Measurements from ENCODE around the gene CHRD.
"Not testable (repeated sequence)": the region's sequence is repeated elsewhere in the genome, so short reads cannot be mapped to it uniquely, and the experiment has no call there.

Gene CHRD

DNA sequence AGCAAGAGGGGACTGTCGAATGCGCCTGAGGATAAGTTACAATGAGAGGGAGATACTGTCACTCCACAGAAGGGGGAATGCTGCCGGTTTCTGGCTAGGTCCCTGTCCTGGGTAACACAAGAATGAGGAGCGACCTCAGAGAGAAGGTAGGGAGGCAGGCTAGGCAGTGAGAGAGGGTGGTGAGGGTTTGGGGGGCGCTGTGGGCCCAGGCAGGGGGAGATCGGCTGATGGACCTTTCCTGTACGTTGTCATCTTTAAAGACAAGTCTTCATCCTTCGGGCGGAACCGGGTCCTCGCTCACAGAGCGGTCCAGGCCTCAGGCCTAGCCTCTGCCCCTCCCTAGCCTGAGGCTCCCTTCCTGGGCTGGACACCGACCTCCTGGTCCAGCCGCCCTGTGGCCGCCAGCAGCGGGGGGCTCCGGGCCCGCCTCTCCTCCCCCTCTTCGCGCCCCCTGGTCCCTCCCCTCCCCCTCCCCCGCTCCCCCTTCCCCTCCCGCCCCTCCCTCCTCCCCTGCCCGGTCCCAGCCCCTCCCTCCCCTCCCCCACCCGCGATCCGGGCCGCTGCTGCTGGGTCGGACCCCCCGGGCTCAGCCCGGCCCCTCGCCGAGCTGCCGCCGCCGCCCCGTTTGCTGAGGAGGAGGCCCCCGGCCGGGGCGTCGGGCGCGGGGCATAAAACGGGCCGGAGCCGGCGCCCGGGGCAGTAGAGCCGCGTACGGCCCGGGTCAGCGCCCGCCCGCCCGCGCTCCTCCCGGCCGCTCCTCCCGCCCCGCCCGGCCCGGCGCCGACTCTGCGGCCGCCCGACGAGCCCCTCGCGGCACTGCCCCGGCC, at the start of gene CHRD:
CHRD (plus strand) TSS at position 697 of the 827 bp plus-strand sequence. CDS start 265 bp downstream, outside the sequence.
- no peak for DNase-seq

DNA sequence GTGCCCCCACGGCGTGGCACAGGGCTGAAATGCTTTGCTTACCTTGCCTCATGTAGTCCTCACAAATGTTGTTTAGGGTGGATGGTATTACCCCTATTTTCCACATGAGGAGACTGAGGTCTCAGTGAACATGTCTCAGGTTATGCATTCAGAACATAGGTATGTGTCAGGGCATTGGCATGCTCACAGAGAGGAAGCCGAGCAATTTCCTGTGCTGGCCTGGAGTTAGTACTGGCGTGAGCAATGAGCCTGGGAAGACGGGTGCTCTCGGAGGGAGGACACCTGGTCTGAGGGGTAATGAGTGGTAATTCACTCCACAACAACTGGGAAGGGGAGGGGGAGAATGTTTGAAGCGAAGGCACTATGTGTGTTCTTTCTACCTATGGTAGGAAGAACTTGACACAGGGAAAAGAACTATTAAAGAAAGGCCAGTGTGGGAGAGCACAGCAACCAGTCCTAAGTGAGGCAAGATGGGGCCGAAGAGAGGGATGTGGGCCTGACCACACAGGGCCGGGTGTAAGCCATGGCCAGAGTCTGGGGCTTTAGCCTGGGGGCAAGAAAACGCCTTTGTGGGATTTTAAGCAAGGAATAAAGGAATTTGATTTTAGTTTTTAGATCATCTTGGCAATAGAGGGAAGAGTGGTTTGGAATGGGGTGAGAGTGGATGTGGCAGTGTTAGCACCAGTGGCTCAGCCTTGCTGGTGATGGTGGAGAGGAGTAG, 47.3 kb upstream of the CHRD start:
- DNase-seq = no peak

DNA sequence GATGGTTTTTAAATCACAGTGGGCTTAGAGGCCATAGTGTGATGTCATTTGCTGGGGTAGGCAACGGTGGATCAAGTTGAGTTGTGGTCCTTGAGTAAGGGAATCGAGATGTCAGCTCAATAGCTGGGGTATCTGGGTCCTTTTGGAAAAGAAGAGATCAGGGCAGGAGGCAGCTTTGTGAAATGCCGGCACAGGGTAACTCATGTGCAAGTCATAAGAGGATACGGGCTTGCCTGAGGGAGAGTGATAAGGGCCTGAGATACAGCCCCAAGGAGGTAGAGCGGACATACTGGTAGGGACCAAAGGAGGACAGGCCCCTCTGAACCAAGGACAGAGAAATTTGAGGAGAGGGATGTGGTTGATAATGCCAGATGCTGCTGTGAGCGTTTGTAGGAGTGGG, 46.7 kb upstream of the CHRD start:
- DNase-seq = no peak

DNA sequence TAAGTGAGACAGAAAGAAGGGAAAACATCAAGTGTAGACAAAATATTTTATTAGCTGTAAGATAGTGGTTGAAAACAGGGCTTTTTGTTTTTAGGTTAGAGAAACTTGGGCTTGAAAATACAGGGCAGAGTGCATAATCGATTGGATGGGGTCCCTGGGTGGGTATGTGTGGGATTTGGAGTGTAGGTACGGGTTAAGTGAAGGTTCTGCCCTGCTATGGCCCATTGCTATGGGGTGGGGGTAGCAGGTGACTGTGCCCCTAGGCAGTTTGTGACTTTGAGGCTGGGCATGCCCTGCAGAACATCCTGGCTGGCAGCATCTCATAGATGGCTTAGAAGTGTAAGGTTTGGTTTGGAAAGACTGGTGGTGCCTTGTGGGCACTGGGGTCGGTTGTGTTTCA, 46.2 kb upstream of the CHRD start:
- DNase-seq = no peak

DNA sequence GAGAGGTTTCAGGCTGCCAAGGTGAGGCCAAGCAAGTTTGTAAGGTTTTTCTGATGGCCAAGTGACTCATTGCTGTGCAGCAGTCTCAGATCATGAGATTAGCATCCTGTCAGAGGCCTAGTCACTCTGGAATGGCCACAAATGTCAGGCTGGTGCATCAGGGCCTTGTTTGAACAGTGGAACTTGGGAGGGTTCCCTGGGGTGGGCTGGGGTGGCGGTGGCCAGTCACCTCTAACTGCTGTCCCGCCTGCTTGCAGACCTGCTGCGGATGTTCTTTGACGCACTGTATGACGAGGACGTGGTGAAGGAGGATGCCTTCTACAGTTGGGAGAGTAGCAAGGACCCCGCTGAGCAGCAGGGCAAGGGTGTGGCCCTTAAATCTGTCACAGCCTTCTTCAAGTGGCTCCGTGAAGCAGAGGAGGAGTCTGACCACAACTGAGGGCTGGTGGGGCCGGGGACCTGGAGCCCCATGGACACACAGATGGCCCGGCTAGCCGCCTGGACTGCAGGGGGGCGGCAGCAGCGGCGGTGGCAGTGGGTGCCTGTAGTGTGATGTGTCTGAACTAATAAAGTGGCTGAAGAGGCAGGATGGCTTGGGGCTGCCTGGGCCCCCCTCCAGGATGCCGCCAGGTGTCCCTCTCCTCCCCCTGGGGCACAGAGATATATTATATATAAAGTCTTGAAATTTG, 45.2 kb upstream of the CHRD start:
- DNase-seq = peak; percentile 52

DNA sequence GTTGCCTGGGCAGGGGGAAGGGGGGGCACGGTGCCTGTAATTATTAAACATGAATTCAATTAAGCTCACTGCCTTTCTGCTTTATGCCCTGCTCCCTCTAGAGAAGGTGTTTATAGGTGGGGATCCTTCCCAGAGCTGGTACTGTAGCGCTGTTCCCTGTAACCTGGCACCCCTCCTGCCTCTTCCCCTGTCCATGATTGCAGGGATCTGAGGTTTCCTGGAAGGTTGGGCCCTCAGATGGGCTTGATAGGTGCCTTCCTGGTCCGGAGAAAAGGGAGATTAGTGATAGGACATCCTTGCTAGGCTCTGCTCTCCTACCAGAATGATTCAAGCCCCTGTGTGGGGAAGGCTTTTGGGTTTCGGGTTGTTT, 44.6 kb upstream of the CHRD start:
- DNase-seq = no peak

DNA sequence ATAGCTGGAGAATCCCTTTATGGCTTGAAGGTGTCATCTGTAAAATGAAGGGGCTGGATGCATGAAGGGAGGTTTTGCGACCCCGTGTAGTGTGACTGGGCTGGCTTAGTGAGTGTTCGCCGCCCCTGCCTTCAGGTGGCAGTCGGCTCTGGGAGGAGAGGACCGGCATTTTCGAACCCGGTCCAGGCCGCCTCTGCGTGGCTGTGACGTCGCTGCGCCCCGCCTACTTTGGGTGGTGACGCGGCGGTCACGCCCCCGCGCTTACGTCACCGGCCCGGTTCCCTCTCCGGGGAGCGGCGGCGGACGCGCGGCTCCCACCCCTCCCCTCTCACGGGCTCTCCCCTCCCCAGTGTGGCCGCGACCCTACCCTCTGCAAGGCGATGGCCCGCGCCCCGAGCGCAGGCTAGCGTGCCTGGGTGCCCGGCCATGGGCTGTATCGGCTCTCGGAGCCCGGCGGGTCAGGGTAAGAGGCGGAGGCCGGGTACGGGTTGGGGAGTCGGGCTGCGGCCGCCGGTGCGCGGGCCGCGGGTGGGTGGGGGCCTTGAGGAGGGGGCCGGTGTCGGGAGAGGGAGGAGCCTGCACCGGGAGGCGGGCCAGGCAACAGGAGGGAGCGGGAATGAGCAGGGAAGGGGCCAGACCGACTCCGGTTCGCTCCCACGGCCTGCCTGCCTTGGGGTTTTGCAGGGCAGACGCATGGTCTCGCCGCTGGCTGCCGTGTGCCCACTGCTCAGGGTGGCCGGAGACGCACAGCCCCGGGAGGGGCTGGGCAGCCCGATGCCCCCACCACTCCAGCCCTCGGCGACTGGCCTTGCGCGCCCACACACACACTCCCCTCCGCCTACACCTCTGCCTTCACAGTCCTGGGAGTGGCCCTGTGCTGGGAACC, 44.0 kb upstream of the CHRD start:
- DNase-seq = peak; percentile 91

DNA sequence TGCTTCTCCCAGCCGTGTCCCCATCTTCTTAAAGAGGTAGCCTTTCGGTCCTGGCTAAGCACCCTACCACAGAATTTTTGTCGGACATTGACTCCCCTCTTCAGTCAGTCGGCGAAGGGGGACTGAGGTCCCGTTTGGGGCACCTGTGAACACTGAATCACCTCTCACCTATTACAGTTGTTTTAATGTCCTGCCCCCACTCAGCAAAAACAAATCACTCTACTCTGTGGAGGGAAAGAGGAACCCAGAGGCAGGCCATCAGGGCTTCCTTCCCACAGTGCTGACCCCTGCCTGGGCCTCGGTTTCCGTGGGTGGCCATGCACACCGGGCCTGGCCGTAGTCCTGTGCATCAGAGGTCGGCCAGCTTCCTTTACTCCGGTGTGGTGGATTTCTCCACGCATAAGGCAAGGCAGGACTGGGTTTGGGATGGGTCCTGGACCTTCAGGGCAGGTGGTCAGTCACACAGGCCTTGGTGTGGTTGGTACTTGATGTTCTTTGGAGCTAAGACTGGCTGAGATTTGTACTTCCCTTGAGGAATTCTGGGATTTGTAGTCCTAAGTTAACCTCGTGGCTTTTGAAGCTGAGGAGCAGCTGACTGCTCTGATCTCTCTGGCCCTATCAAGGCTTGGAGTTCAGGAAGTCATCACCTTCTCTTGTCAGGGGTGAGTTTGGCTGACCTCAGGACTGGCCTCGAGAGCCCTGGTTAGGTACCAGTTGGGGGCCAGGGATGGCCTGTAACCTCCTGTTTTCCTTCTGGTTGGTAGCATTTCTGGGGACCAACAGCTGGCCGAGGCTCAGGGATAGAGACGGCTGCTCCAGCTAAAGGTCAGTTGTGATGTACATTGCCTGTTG, 43.1 kb upstream of the CHRD start:
- no peak for DNase-seq

DNA sequence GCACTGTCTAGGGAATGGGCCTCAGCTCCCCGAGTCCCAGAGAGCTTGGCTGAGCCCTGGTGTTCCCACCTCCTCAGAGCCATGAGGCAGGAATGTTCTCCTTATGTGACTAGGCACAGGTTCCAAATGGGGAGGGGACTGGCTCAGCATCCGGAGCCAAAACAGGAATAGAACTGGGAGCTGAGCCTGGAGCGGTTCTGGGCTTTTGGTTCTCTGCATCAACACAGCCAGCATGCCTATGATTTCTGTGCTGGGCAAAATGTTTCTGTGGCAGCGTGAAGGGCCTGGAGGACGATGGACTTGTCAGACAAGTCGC, 42.5 kb upstream of the CHRD start, which contains the start of gene FAM131A:
FAM131A (plus strand) TSS at position 202 of the 316 bp plus-strand sequence; CDS start at position 233, 31 bp downstream.
- DNase-seq = no peak

DNA sequence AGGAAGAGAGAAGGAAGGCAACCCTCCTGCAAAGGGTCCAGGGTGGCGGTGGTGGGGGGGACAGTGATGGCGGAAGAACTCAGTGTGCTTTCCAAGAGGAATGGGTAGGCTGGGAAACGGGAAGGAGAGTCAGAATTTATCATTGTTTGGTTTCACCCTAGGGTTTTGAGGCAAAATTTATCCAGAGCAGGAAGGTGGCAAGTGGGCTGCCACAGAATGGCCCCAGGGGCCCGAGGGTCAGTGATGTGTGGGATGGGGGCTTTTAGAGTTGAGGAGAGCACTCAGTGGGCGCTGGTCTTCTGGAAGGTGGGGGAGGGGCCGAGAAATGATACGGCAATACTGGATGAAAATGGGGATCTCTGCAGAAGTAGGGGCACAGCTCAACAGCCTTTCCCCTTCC, 41.9 kb upstream of the CHRD start:
- no peak for DNase-seq

DNA sequence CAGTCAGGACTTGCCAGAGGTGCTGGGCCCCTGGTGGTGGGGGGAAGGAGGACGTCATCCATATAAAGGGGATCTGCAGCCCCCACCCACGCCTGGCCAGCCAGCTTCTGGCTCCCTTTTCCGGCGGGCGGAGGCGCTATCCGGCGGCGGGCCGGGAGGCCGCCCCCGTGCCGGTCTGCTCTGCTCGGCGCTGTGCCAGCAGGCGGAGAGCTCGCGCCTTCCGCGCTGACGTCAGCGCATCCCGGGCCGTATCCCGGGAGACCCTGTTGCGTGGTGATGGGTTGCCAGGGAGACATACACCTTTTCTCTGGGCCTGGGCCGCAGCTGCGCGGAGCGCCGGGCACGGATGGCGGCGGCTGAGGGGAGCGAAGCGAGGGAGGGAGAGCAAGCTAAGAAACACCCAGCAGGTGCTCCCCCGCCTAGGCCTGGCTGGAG, 41.3 kb upstream of the CHRD start:
- no peak for DNase-seq

DNA sequence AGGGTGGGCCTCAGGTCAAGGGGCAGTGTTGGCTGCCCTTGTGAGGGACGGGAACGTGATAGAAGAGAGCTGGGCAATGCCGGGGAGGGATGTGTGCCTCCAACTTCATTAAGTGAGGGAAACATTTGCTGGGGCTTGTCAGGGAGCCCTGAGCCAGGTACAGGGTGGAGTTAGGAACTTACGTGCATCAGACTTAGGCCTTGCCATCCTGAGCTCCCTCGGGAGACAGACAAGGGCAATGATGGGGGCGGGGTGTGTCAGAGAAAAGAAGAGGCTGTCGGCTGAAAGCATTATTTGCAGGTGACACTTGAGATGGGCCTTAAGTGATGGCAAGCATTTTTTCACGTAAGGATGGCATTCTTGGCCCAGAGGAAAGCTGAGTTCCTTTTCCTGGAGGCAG, 40.9 kb upstream of the CHRD start:
- no peak for DNase-seq

DNA sequence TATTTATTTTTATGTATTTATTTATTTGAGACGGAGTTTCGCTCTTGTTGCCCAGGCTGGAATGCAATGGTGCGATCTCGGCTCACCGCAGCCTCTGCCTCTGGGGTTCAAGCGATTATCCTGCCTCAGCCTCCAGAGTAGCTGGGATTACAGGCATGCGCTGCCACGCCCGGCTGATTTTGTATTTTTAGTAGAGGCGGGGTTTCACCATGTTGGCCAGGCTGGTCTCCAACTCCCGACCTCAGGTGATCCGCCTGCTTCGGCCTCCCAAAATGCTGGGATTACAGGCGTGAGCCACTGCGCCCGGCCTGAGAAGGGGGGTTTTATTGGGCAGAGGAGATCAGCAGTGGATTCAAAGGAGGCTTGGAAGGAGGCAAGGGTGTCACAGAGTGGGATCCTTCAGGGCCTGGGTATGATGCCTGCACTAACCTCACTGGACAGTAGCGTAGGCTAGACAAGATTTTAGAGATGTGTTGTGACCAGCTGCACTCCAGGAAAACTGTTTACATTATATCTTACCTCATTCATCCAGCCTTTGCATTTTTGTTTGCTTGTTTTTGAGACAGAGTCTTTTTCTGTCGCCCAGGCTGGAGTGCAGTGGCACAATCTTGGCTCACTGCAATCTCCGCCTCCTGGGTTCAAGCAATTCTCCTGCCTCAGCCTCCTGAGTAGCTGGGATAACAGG, 40.3 kb upstream of the CHRD start:
- DNase-seq = not testable (repeated sequence)

DNA sequence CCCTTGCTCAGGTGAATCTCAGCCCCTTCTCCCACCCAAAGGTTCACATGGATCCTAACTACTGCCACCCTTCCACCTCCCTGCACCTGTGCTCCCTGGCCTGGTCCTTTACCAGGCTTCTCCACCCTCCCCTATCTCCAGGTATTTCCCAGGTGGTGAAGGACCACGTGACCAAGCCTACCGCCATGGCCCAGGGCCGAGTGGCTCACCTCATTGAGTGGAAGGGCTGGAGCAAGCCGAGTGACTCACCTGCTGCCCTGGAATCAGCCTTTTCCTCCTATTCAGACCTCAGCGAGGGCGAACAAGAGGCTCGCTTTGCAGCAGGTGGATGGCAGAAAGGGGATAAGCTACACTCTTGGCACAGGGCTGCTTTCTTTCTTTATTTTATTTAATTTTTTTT, 37.9 kb upstream of the CHRD start:
- DNase-seq = no peak

DNA sequence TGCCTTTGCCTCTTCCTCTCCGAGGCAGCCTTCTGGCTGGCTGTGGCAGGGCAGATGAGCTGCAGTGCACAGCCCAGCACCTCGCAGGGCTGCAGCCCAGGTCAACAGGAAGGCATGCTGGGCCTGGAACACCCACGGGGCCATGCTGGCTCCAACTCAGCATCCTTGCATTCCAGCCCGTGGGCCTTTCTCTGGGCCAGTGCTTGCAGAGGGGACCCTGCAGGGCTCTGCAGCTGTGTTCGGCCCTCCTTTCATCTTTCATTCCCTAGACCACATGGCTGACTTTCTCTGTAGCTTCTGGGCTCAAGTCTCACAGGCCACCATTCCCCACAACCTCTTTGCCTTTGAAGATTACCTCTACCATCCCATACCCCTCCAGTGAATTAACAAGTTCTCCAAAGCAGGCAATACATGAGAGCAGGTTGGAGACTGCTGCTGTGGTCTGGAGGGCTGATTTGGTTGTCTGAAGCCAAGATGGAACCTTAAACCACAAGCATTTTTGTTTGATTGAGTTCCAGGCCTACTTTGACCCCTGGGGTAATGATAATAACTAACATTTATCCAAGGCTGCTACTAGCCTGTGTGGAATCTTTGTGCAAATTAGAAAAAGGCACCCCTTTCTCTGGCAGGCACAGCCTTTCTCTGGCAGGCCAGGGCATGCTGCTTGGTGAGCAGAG, 36.5 kb upstream of the CHRD start:
- DNase-seq = no peak

DNA sequence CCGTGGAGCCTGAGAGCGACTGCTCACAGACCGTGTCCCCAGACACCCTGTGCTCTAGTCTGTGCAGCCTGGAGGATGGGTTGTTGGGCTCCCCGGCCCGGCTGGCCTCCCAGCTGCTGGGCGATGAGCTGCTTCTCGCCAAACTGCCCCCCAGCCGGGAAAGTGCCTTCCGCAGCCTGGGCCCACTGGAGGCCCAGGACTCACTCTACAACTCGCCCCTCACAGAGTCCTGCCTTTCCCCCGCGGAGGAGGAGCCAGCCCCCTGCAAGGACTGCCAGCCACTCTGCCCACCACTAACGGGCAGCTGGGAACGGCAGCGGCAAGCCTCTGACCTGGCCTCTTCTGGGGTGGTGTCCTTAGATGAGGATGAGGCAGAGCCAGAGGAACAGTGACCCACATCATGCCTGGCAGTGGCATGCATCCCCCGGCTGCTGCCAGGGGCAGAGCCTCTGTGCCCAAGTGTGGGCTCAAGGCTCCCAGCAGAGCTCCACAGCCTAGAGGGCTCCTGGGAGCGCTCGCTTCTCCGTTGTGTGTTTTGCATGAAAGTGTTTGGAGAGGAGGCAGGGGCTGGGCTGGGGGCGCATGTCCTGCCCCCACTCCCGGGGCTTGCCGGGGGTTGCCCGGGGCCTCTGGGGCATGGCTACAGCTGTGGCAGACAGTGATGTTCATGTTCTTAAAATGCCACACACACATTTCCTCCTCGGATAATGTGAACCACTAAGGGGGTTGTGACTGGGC, 35.1 kb upstream of the CHRD start:
- DNase-seq = no peak

DNA sequence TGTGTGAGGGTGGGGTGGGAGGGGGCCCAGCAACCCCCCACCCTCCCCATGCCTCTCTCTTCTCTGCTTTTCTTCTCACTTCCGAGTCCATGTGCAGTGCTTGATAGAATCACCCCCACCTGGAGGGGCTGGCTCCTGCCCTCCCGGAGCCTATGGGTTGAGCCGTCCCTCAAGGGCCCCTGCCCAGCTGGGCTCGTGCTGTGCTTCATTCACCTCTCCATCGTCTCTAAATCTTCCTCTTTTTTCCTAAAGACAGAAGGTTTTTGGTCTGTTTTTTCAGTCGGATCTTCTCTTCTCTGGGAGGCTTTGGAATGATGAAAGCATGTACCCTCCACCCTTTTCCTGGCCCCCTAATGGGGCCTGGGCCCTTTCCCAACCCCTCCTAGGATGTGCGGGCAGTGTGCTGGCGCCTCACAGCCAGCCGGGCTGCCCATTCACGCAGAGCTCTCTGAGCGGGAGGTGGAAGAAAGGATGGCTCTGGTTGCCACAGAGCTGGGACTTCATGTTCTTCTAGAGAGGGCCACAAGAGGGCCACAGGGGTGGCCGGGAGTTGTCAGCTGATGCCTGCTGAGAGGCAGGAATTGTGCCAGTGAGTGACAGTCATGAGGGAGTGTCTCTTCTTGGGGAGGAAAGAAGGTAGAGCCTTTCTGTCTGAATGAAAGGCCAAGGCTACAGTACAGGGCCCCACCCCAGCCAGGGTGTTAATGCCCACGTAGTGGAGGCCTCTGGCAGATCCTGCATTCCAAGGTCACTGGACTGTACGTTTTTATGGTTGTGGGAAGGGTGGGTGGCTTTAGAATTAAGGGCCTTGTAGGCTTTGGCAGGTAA, 34.3 kb upstream of the CHRD start:
- DNase-seq = peak; percentile 23

DNA sequence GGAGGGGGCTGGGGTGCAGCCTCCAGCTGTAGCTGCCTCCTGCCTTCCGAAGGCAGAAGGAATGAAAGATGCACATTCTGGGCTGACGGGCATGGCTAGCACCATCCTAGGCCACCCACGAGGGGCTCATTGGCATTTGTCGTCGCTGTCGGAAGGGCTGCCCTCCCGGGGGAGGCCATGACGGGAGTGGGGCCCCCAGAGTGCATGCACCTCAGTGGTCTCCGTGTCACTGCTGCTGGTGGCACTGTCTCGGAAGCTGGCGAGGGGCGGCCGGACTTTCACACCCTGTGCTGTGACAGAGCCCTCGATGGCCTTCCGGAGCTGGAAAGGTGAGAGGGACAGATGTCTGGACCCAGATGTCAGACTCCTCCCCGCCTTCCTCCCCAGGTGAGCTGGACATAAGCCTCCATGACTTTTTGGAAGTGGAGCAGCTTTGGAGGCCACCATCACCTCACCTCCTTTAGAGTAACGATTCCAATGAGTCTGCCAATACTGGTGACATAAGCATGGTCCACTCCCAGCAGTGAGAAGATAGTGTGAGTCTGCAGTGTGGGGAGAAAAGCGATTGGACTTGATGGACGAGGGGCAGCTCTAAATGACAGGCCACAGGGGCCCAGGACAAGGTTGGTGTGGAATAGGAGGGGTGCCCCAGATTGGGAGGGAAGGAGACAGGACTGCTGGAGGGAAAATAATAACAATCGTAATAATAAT, 33.2 kb upstream of the CHRD start:
- no peak for DNase-seq
